Activated CD4-positive, alpha-beta T cell treated with anti-CD3 and anti-CD28 coated beads, Interleukin-2, amount 50 U/mL, for 24 hours (primary cell): ENCODE results near the gene ADRB2.
"Not testable (repeated sequence)": the region's sequence is repeated elsewhere in the genome, so short reads cannot be mapped to it uniquely, and the experiment has no call there.

ENCODE experiments used
- DNase-seq, 2 donors: peaks; one replicate each; pipeline ENCODE4 v3.0.0-alpha.2; 2020; ENCODE audit warnings: low read depth in 1 of 2, low spot score in 1 of 2

The ADRB2 gene

DNA sequence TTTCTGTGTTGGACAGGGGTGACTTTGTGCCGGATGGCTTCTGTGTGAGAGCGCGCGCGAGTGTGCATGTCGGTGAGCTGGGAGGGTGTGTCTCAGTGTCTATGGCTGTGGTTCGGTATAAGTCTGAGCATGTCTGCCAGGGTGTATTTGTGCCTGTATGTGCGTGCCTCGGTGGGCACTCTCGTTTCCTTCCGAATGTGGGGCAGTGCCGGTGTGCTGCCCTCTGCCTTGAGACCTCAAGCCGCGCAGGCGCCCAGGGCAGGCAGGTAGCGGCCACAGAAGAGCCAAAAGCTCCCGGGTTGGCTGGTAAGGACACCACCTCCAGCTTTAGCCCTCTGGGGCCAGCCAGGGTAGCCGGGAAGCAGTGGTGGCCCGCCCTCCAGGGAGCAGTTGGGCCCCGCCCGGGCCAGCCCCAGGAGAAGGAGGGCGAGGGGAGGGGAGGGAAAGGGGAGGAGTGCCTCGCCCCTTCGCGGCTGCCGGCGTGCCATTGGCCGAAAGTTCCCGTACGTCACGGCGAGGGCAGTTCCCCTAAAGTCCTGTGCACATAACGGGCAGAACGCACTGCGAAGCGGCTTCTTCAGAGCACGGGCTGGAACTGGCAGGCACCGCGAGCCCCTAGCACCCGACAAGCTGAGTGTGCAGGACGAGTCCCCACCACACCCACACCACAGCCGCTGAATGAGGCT lies at the start of gene ADRB2:
Gene ADRB2, plus strand, starts transcription at position 559 of the 686 bp plus-strand sequence. CDS start 221 bp downstream, outside the sequence.
- peak; percentile 57 to 78 for DNase-seq

DNA sequence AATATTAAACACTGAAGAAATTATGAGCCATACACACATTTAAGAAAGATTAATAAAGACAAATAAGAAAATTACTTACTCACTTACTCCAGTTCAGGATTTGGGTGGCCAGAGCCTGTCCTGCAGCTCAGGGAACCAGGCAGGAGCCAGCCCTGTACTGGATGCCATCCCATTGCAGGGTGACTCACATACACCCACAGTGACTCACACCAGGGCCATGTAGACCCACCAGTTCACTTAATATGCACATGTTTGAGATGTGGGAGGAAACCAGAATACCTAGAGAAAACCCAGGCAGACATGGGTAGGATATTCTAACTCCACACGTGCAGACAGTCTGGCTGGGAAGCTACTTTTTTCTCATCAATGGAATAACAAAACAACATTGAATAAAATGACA lies 49.6 kb upstream of the ADRB2 start:
- DNase-seq = no peak

DNA sequence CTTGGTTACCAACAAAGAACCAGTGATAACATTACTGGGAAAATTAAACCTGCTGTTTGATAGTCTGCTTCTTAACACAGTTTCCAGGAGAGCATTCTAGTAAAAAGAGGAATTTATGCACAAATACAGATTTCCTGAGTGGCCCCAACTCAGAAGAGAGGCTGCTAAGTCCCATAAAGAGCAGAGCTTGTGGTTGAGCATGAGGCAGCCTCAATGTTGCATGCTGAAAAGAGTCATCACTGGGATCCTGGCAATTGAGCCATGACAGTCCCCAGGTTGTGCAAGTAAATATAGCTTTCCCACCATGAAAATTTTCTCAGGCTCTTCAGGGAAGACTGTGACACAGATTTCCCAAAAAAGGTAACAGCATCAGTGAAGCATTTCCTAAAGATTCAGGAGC lies 47.5 kb upstream of the ADRB2 start:
- DNase-seq = no peak

DNA sequence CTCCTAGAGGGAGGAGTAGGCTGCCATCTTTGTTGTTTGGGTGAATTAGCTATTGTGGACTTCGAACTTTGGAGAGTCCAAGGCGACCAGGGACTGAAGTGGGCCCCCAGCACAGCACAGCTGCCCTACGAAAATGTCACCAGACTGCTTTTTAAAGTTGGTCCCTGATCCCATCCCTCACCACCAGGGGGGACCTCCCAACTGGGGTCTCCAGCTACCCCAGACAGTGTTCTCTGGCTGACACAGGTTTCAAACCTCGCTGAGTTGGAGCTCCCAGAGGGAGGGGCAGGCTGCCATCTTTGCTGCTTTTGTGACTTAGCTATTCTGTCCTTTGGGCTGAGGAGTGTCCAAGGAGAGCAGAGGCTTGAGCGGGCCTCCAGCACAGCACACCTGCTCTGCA lies 45.7 kb upstream of the ADRB2 start:
- DNase-seq = no peak

DNA sequence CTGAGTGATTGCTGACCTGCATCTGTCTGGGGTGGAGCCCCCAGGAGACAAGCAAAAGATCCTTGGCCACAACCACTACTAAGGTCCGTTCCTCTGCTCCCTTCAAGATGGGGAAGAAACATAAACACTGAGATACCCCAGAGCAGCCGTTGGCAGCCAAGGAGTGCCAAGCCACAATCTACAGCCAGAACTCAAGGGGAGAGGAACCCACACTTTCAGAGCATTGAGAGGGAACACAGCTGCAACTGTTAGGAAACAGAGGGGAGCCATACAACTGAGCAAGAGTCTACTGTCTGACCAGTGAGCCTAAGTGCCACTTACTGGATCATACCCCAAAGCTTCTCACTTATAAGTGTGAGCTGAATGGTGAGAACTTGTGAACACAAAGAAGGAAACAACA lies 44.6 kb upstream of the ADRB2 start:
- no peak for DNase-seq

DNA sequence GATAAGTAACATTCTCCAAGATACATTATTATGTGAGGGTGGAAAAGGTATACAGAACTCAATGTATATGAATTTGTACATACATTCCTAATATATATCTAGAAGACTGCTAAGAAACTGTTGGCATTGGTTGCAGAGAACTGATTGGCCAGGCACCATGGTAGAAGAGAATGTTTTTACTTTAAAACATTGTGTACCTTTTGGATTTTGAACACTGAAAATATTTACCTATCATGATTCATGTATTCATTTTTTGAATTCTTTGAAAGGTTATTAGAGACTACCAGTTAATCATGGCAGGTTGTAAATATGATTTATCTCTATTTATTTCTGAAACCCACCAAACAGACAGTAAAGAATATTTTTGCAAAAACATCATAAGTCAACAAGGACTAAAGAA lies 41.2 kb upstream of the ADRB2 start:
- DNase-seq = no peak

DNA sequence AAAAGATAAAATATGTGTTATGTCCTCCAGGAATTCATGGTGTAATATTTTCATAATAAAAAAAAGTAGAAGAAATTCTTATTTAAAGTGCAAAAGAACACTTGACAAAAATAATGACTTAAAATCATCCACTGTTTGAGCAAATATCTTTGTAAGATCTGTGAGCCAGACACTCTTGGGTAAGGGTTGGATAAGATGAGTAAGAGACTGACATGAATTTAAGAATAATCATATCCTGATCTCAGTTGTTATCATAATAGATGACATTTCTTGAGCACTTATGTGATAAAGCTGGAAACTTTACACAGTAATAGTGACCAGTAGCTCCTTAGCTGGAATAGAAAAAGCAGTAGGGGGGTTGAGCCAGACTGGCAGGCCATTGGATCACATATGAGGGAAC lies 40.0 kb upstream of the ADRB2 start:
- no peak for DNase-seq

DNA sequence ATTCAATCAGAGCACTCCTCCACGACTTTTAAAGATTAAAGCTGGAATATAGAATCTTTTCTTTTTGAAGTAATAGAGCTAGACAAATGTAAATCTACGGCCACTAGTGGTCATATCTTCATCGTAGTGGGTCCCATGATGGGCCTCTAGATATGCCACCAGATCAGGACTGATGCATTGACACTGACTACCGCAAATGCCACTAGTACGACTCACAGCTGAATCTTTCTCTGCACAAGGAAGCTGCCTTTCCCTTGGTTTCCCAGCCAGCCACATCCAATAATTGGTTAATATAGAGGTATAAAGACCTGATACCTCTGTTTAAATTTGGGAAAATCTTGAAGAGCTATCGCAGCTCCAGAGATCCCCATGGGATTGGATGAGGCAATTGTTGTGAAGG lies 37.8 kb upstream of the ADRB2 start:
- no peak for DNase-seq

DNA sequence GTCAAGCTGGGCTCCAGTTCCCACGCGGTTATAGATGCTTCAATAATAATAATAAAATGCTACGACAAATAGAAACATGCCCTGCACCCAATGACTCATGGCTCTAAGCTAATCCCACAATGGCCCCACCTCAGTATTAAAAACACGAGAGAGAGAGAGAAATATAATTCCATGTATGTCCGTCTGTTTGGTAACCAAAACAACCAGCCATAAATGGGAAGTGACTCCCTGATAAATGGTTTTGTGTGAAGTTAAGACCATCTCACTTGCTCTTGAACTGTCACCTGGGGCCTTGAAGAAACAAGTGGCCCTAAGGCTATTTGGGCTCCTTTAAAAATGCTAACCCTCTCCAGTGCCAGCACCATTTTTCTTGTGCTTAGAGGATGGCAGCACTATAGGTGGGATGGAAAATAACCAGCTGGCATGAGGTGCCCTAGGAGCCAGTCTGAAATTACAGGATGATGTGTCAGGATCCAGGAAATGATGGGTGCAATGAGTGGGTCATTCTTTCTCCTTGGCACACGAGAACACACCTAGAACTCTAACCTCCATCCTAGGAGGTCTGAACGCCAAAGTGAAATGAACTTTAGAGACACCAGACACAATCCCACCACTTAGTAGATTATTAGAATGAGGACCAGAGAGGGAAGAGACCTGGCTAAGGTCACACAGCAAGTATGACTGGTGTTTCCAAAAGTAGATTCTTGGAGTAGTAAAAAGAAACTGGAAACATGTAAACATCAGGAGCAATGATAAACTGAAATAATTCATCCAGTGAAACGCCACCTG lies 35.7 kb upstream of the ADRB2 start:
- no peak for DNase-seq

DNA sequence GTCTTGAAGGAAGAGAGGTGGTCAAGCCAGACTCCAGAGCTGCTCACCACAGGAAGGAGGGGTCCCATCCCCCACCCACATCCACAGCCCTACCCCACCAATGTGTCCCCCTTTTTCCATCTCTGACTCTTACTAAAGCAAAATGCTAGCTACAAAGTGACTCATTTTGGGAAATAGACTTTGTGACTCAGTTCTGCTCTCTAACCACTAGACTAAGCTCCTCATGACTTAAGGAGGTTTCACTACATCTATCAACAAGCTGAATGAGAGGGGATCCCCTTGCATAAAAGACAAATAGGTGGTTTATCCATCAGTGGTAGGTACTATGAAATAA lies 35.1 kb upstream of the ADRB2 start:
- DNase-seq = no peak

DNA sequence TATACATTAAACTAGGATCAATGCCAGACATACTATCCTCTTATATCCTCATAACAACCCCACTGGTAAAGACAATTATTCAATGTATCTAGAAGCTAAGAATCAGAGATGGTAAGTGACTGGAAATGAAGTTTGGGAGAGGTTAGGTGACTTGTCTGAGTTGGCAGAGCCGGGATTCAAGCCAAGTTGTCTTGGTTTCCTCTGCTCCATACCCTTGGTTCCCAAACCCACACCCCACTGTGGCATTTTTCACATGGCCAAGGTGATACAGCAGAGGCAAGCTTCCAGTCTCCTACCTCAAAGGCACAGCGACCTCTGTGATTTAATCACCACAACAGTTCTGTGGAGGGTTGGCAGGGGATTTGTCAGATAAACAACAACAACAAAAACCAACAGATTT lies 34.7 kb upstream of the ADRB2 start:
- DNase-seq = no peak

DNA sequence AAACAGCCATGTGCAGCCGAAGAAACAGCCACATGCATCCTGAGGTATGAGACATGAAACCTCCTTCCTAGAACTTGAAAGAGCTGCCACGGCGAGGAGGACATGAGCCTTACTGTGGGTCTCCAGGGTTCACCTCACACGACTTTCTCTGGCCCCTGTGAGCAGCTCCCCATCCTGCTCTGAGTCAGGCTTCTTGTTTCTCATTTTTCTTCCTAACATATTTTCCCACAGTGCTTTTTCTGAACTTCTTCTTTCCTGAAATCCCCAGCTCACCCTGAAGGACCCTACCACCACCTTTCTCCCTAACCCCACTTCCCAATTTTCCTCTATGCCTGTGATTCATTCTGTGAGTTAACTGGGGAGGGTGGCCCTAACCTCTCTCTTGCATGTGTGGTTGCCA lies 33.7 kb upstream of the ADRB2 start:
- no peak for DNase-seq

DNA sequence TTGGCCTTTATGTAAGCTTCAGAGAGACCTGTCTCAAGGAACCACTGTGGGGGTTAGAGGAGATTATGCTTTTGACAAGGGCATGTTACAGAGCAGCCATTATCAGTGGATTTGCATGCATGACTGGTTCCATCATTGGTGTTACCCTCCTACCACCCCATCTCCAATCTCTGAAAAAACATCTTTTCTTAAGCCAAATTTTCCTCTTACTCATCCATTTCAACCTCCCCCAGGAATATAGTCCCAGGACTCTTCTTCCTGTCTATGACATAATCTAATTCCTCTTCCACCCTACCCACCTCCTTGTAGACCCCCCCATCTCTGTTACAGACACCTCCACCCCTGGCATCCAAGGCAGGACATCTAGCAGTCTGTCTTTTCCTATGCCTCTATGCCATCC lies 33.1 kb upstream of the ADRB2 start:
- no peak for DNase-seq

DNA sequence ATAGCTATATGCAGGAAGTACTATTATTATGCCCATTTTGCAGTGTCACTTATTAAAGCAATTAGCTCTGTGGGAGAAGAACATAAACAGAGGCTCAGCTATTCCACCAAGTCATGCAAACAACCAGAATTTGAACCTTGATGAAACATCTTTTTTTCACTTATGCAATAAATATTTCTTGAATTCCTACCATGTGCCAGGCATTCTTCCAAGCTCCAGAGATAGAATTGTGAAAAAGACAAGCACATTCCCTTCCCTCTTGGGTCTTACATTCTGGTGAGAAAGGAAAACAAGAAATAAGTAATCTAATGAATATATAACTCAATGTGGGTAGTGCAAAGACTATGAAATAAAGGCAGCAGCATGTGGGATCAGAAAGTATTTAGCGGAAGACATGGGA lies 32.1 kb upstream of the ADRB2 start:
- DNase-seq = no peak

DNA sequence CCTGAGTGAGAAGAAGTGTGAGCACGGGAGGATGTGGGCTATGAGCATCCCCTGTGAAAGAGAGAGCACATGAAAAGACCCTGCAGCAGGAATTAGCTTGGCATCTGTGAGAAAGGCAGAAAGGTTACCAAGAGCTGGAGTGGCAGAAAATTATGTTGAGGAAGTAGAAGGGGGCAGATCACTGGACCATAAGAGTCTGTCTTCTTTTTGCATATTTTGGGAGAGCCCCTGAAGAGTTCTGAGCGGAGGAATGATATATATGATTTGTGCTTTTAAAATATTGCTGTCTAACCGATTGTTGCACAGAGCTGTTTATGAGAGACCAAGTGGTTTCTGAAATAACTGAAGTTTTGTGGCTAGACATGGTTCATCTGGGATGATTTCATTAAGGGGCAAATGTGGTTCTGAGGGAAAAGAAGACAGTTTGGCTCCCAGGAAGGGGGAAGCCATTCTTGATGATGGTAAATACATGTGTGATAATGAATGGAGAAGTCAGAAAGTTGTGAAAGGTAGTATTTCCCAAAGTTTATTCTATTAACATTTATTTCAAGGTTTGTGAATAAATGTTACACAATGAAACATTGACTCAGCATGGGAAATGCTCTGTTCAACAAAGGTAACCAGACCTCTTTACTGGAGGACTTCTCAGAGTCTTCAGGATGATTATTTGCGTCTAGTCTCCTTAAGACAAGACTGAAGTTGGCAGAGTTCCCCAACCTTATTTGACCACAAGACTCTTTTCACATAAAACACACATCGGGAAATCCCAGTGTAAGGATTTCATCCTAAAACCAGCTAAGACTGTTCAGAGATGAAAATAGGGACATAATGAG lies 31.5 kb upstream of the ADRB2 start:
- no peak for DNase-seq

DNA sequence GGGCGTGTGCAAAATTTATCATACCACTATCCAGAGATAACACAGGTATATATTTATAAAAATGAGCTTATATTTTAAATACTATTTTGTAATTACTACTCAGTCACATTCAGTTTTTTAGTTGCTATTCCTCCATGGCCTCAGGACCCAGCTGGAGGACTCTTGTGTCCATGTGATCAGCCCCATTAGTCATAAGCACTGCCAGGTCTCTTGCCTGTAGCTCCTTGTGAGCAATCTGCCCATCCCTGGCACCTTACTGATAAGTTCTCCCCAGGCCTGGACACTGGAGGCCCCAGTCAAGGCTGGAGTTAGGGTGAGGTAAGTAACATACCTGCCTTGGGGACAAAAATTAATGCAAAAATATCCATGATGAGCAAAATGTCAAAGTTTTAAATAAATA lies 29.5 kb upstream of the ADRB2 start:
- DNase-seq = no peak

DNA sequence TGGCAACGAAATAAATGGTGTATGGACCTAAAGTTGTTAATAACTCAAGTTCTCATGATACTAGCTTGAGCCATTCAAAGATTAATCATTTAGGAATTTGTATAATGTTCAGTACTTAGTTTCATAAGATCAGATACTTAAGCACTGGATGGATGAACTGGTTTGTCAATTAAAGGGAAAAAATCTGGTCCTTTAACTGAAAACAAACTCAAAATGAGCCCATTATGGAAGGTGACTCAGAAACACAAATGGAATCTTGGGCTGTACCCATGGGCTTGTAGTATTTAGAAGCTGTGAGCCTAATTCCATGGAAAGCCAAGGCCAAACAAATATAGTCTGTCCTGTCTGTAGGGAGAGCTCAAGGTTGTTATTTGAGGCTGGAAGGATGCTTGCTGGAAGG lies 27.6 kb upstream of the ADRB2 start:
- DNase-seq = no peak

DNA sequence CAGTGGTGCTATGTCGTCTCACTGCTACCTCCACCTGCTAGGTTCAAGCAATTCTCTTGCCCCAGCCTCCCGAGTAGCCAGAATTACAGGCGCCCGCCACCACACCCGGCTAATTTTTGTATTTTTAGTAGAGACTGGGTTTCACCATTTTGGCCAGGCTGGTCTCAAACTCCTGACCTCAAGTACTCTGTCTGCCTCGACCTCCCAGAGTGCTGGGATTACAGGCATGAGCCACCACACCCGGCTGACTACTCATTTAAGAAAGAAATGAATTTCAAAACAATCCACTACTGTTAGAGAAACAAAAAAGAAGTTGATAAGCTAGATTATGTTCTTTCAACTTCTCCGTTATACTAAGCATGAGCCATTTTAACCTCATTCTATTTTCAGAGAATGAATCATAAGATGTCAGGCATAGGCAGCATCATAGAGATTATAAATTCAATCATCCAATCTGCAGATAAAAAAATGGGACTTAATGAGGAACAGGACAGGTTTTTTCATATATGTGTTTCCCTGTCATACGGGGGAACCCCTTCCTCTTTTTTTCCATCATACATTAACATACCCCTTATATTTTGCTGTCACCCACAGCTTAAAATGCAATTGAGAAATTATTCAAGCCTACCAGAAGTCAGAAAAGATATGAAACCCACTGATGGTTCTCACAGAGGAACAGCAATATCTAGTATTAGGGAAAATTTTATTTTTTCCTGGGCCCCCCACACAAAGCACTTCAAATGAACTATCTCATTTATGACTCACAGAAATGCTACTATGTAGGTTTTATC lies 26.5 kb upstream of the ADRB2 start:
- no peak for DNase-seq

DNA sequence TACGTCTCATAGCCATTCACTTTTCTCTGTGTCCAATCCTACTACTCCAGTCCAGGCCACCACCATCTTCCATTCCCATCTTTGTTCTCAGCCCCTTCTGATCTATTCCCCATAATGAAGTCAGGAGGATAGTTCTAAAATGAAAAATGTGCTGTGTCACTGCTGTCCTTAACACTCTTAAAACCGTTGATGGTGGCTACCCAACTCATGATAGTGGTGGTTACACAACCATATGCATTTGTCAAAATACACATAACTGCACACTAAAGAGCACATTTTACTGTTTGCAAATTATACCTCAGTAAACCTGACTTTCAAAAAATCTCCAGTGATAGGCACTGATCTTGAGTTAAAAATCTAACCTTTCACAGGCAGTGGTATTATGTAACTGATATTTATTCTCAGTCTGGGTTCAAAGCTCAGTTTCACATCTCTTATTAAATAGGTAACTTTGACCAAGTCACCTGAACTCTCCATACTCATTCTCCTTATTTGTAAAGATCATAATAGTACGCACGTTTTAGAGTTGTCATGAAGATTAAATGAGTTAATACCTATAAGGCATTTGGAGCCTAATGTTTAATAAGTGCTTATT lies 24.6 kb upstream of the ADRB2 start:
- DNase-seq = no peak

DNA sequence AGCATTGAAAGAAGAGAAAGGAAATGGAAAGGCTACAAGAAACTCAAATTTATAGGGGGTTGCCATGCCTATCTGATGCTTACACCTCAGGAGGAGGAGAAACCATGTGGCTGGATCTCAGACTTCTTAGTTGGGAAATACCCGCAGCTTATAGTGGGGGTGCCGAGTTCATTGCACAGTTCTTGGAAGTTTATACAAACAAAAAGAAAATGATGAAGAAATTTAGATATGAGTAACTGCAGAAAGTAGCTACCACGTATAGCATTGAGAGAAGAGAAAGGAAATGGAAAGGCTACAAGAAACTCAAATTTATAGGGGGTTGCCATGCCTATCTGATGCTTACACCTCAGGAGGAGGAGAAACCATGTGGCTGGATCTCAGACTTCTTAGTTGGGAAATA lies 23.0 kb upstream of the ADRB2 start:
- not testable (repeated sequence) for DNase-seq

DNA sequence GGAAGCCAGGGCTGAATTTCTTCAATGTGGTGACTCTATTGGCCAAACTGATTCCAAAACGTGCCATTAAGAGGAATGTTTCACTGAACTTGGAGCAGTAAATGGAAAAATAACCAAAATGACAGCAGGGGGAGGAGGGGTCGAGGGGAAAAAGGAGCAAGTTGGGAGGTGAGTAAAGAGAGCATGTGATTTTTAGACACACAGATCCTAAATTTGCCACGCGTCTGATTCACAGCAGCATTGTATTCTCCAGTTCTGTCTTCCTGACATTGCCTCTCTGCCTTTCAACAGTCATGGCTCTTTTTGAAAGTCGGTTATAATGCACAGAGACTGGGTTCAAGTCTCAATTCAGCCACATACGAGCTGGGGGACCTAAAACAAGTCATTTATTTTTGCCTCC lies 22.0 kb upstream of the ADRB2 start:
- DNase-seq = no peak
